CD14-positive monocyte (primary cell): ENCODE results near the gene MLLT3. TPM values are rescaled to one million over a fixed set of nuclear protein-coding genes. Genes with fewer than 3 reads are reported as not detected.

Experiments
- DNase-seq, 3 donors: peaks; one replicate each; pipeline ENCODE4 v3.0.0-alpha.2; 2011 to 2022
- H2AFZ ChIP-seq: 2 replicates; pipeline ENCODE4 v1.6.0; 2012; ENCODE audit warnings: mild to moderate bottlenecking, low read depth, low read length, inconsistent platforms; ENCODE audit not compliant: insufficient read depth, poor library complexity, severe bottlenecking
- H3K27ac ChIP-seq, 2 donors: 1 replicate in 1 of 2; 2 replicates in 1 of 2; pipeline ENCODE4 v1.5.1; 2012 to 2013; ENCODE audit warnings: low read length in 2 of 2, control low read depth in 1 of 2, inconsistent platforms in 1 of 2, low read depth in 1 of 2, mild to moderate bottlenecking in 1 of 2
- H3K27me3 ChIP-seq, 2 donors: one replicate each; pipeline versions ENCODE4 v1.6.0 to v1.6.1; 2011 to 2013; ENCODE audit warnings: low read length in 2 of 2; ENCODE audit not compliant: control insufficient read depth in 2 of 2, insufficient read depth in 2 of 2
- H3K36me3 ChIP-seq, 2 donors: replicated peaks in 1 of 2; 1 replicate in 1 of 2; 2 replicates in 1 of 2; pipeline versions ENCODE4 v1.5.1 to v1.6.1; 2012 to 2013; ENCODE audit warnings: low read length in 2 of 2, control low read depth in 1 of 2, inconsistent platforms in 1 of 2, mild to moderate bottlenecking in 1 of 2; ENCODE audit not compliant: insufficient read depth in 2 of 2, control insufficient read depth in 1 of 2
- H3K4me1 ChIP-seq, 2 donors: 1 replicate in 1 of 2; 2 replicates in 1 of 2; pipeline versions ENCODE4 v1.5.1 to v1.6.1; 2012 to 2013; ENCODE audit warnings: low read length in 2 of 2, control low read depth in 1 of 2, inconsistent platforms in 1 of 2, mild to moderate bottlenecking in 1 of 2, moderate library complexity in 1 of 2; ENCODE audit not compliant: insufficient read depth in 2 of 2, control insufficient read depth in 1 of 2
- H3K4me2 ChIP-seq: replicated peaks from 2 replicates; pipeline ENCODE3; 2012; ENCODE audit warnings: low read length, moderate library complexity, mild to moderate bottlenecking; ENCODE audit not compliant: poor library complexity, severe bottlenecking; ENCODE audit errors: extremely low read depth
- H3K4me3 ChIP-seq, 3 experiments: fragments of 200-600 bp in 1 of 3; sonication (generic) in 1 of 3; replicated peaks in 1 of 3; 1 replicate in 2 of 3; 2 replicates in 1 of 3; pipeline ENCODE4 v1.5.1; 2011 to 2013; ENCODE audit warnings: low read length in 3 of 3, mild to moderate bottlenecking in 3 of 3, control low read depth in 2 of 3, low read depth in 2 of 3, inconsistent platforms in 1 of 3, moderate library complexity in 1 of 3
- H3K79me2 ChIP-seq: 2 replicates; pipeline ENCODE4 v1.6.0; 2012; ENCODE audit warnings: mild to moderate bottlenecking, control low read depth, inconsistent platforms, low read length, moderate library complexity; ENCODE audit not compliant: insufficient read depth
- H3K9ac ChIP-seq: 2 replicates; pipeline ENCODE4 v1.6.0; 2017; ENCODE audit warnings: low read length, mild to moderate bottlenecking; ENCODE audit not compliant: insufficient read depth, poor library complexity, severe bottlenecking
- H3K9me3 ChIP-seq, 2 donors: replicated peaks in 1 of 2; 1 replicate in 1 of 2; 2 replicates in 1 of 2; pipeline versions ENCODE4 v1.5.1 to v1.6.1; 2012 to 2013; ENCODE audit warnings: low read length in 2 of 2, control low read depth in 1 of 2; ENCODE audit not compliant: control insufficient read depth in 1 of 2, insufficient read depth in 1 of 2
- H4K20me1 ChIP-seq: 2 replicates; pipeline ENCODE4 v1.6.0; 2012; ENCODE audit warnings: mild to moderate bottlenecking, low read length, control low read depth, moderate library complexity; ENCODE audit not compliant: insufficient read depth
- H3K27ac Mint-ChIP-seq, 7 donors: one replicate each; pipeline ENCODE4 v1.8.0; 2020; ENCODE audit warnings: mild to moderate bottlenecking in 7 of 7, mixed read lengths in 7 of 7, moderate library complexity in 6 of 7, inconsistent platforms in 2 of 7
- H3K27me3 Mint-ChIP-seq, 3 donors: one replicate each; pipeline ENCODE4 v1.8.0; 2021 to 2022; ENCODE audit warnings: low read depth in 3 of 3, mild to moderate bottlenecking in 3 of 3, mixed read lengths in 3 of 3, moderate library complexity in 3 of 3, inconsistent platforms in 1 of 3
- H3K36me3 Mint-ChIP-seq, 2 donors: one replicate each; pipeline ENCODE4 v1.8.0; 2020; ENCODE audit warnings: mixed read lengths in 2 of 2, inconsistent platforms in 1 of 2, mild to moderate bottlenecking in 1 of 2
- H3K4me1 Mint-ChIP-seq: one replicate; pipeline ENCODE4 v1.8.0; 2020; ENCODE audit warnings: mild to moderate bottlenecking, mixed read lengths
- H3K4me3 Mint-ChIP-seq, 2 donors: one replicate each; pipeline ENCODE4 v1.8.0; 2020; ENCODE audit warnings: mild to moderate bottlenecking in 2 of 2, mixed read lengths in 2 of 2, moderate library complexity in 1 of 2
- H3K9me3 Mint-ChIP-seq, 7 donors: one replicate each; pipeline ENCODE4 v1.8.0; 2020 to 2022; ENCODE audit warnings: mixed read lengths in 7 of 7, mild to moderate bottlenecking in 6 of 7, moderate library complexity in 6 of 7, inconsistent platforms in 2 of 7
- CTCF ChIP-seq: fragments of 200-600 bp; IDR thresholded peaks from one replicate; pipeline ENCODE4 v1.8.0; 2022; ENCODE audit warnings: antibody characterized with exemption, mild to moderate bottlenecking
- WGBS: methylation state at CpG from one replicate; pipeline ENCODE4 v1.1.5; 2013; ENCODE audit warnings: missing lambda C conversion rate; ENCODE audit not compliant: insufficient coverage; 5-methylcytosine and 5-hydroxymethylcytosine counted together
- intact Hi-C, 2 donors: fragments of 100-400 bp; cut with micrococcal nuclease; formaldehyde crosslinking; loops; one replicate each; pipeline versions ENCODE4 v1.15.0 to v1.15.1; 2023
- polyA plus RNA-seq, 3 donors: library from polyadenylated mRNA; depleted of rRNA in 1 of 3; unstranded in 2 of 3; stranded (reverse) in 1 of 3; fragments of 300-500 nt in 2 of 3; fragments of >200 nt in 1 of 3; fragmentation: Illumina TruSeq in 2 of 3; gene quantifications; 1 replicate in 2 of 3; 2 replicates in 1 of 3; pipeline ENCODE4 v1.2.3, GENCODE V29; 2012 to 2021

The MLLT3 gene
- polyA plus RNA-seq, 3 donors: 0.81 to 2.3 (median 1.5) TPM

GRCh38 chr9:20441711-20442423, 180.4 kb downstream of the MLLT3 start:
- no peak overlapping the region for H3K4me3 ChIP-seq
- no peaks in the 10 kb centered on the region for H3K9me3 ChIP-seq
- Mint-ChIP-seq H3K4me1 (peaks cover 5% of the 10 kb centered on the region), H3K27me3 (peaks cover 0 to 1% (median 0%) of the 10 kb centered on the region in 3 donors), H3K36me3 (no peaks in the 10 kb centered on the region), H3K27ac (no peak overlapping the region), H3K4me3 (no peak overlapping the region), H3K9me3 (no peaks in the 10 kb centered on the region)
- no peaks in the 10 kb centered on the region for H3K79me2 ChIP-seq
- H3K36me3 ChIP-seq: no peaks in the 10 kb centered on the region
- intact Hi-C loops: no loop called here
- H3K4me1 ChIP-seq: no peaks in the 10 kb centered on the region
- no peak for DNase-seq
- no peak overlapping the region for H3K27ac ChIP-seq
- WGBS: no CpG with 5 or more reads among the region's 4 CpGs
- H3K27me3 ChIP-seq: no peaks in the 10 kb centered on the region
- no peak overlapping the region for H3K9ac ChIP-seq
- H3K4me2 ChIP-seq: no peak overlapping the region
- no peak for TF ChIP-seq CTCF
- no peak overlapping the region for H2AFZ ChIP-seq
- H4K20me1 ChIP-seq: no peaks in the 10 kb centered on the region

GRCh38 chr9:20441166-20441565, 181.1 kb downstream of the MLLT3 start:
- H3K27me3 Mint-ChIP-seq: peaks cover 0 to 1% (median 0%) of the 10 kb centered on the region in 3 donors
- Histone ChIP-seq H4K20me1 (no peaks in the 10 kb centered on the region), H3K4me2 (no peak overlapping the region), H2AFZ (no peak overlapping the region), H3K4me1 (no peaks in the 10 kb centered on the region), H3K4me3 (no peak overlapping the region), H3K9ac (no peak overlapping the region), H3K9me3 (no peaks in the 10 kb centered on the region), H3K79me2 (no peaks in the 10 kb centered on the region), H3K27me3 (no peaks in the 10 kb centered on the region), H3K27ac (no peak overlapping the region), H3K36me3 (no peaks in the 10 kb centered on the region)
- H3K36me3 Mint-ChIP-seq: no peaks in the 10 kb centered on the region
- DNase-seq: no peak
- no peak for TF ChIP-seq CTCF
- no peak overlapping the region for H3K27ac Mint-ChIP-seq
- no peak overlapping the region for H3K4me3 Mint-ChIP-seq
- no CpG with 5 or more reads among the region's 4 CpGs for WGBS
- H3K9me3 Mint-ChIP-seq: no peaks in the 10 kb centered on the region
- peaks cover 5% of the 10 kb centered on the region for H3K4me1 Mint-ChIP-seq
- intact Hi-C loops: no loop called here
